GM18867 (cell line): ENCODE measurements around the gene GPR26.

ENCODE experiments used
- ATAC-seq: cut with Tn5 transposase; IDR thresholded peaks from one replicate; pipeline ENCODE4 v1.9.1; 2021; ENCODE audit warnings: mild to moderate bottlenecking, moderate library complexity; ENCODE audit not compliant: unreplicated experiment

Gene GPR26, protein sequence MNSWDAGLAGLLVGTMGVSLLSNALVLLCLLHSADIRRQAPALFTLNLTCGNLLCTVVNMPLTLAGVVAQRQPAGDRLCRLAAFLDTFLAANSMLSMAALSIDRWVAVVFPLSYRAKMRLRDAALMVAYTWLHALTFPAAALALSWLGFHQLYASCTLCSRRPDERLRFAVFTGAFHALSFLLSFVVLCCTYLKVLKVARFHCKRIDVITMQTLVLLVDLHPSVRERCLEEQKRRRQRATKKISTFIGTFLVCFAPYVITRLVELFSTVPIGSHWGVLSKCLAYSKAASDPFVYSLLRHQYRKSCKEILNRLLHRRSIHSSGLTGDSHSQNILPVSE

DNA sequence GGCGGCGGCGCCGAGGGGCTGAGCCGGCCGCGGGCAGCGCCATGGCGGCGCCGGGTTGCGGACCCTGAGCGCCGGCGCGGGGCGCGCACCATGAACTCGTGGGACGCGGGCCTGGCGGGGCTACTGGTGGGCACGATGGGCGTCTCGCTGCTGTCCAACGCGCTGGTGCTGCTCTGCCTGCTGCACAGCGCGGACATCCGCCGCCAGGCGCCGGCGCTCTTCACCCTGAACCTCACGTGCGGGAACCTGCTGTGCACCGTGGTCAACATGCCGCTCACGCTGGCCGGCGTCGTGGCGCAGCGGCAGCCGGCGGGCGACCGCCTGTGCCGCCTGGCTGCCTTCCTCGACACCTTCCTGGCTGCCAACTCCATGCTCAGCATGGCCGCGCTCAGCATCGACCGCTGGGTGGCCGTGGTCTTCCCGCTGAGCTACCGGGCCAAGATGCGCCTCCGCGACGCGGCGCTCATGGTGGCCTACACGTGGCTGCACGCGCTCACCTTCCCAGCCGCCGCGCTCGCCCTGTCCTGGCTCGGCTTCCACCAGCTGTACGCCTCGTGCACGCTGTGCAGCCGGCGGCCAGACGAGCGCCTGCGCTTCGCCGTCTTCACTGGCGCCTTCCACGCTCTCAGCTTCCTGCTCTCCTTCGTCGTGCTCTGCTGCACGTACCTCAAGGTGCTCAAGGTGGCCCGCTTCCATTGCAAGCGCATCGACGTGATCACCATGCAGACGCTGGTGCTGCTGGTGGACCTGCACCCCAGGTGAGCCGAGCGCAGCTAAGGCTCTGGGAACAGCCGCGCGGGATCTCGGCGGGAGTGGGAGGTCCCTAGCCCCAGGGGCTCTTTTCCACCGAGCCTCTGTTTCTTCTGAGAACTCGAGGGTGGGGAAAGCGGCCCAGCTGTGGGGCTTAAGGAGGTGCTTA, at the start of gene GPR26:
Gene GPR26 (plus strand): TSS at position 38 of the 919 bp plus-strand sequence. CDS start 53 bp downstream, at position 91.
- no peak for ATAC-seq

DNA sequence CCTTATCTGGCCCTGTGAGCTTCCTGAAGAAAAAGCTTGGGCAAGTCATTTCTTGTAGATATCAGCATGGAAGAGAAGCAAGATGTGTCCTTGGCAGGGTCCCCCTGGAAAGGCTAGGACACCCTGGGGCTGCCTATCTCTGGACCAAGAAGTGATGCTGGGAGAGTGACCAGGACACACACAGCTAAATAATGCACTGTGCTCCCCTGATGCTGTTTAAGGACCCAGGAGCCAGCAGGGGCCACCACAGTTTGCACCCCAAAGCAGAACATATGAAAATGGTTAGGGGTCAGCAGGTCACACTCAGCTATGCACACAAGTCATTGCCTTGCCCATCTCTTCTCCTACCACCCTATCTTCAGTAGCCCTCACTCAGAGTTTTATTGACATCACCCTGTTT, 47.9 kb upstream of the GPR26 start:
- ATAC-seq: no peak

DNA sequence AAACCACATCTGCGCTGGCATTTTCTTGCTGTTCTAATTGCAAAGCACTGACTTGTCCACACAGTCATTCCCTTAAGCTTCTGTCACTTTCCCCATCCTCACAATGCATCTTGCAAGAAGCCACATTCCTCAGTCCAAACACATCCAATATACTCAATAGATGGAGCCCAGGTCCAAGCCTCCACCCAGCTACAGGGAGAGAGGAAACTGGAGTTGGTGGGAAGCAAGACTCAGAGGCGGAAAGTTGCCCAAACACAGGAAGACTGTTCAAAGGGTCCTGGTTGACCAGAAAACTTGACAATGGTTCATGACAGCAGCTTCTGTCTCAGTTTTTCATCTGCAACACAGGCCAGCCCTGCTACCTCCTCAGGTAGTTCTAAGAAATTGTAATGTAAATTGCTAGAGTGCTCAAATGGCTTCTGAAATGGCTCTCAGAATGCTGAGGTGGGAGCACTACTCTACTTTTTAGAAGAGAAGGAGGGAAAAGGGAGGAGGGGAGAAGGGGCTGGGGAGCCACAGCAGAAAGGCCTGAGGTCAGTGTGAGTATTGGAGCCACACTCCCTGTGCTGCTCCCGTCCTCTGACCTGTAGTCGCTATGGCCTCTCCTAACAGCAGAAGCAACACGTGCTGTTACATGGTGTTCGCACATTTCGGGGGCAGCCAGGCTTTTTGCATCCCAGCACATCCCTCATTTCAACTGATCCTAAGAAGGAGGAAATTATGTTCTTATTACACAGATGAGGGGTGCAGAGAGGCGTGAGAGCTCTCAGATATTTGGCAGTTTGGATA, 46.9 kb upstream of the GPR26 start:
- ATAC-seq: no peak

DNA sequence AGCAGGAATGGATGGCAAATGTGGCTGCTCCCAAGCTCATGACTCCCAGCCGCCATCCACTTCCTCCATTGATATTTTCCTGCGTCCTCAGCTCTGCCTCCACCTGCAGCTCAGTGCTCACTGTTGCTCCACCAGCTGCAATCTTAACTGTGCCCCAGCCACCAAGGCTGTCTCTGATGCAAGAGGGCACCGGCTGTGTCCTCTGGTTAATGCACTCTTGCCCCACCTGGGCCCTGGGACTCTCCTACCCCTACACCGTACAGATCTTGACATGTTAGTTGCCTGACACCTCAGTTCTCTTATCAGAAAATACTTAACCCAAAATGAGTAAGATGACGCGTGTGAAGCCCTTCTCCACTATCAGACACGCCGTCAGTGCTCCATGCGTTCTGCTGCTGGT, 45.5 kb upstream of the GPR26 start:
- ATAC-seq: no peak

DNA sequence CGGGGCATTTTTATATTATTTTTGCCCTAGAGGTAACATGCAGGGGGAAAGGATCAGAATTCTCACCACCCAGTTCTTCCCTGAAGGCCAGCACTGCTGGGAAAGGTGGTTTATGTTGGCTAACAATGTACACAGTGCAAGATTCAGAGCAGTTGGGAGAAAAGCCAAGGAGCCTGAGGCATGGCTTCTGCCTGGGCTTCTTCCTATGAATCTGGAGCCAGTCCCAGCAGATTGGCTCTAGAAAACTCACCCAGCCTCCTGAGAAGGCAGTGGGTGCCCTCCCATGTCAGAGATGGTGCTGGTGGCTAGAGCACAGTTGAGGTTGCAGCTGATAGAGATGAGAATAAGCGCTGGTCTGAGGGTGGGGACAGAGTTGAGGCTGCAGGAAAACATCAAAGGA, 44.7 kb upstream of the GPR26 start:
- no peak for ATAC-seq

DNA sequence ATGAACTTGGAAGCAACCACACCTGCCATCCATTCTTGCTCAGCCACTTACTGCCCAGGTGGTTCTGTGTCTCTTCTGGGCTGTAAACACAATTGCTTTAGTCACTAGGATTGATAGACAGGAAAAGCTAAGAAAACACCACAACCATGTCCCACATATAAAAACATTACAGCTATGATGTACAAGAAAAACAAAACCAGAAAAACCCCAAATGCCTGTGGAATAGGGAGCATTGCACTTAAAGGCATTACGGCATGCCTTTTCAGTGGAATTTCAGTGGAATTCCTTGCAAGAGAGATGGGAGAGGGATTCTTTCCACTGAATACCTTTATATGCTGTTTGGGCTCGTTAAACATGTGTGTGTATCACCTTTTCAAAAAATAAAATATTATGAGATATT, 44.2 kb upstream of the GPR26 start:
- ATAC-seq: no peak

DNA sequence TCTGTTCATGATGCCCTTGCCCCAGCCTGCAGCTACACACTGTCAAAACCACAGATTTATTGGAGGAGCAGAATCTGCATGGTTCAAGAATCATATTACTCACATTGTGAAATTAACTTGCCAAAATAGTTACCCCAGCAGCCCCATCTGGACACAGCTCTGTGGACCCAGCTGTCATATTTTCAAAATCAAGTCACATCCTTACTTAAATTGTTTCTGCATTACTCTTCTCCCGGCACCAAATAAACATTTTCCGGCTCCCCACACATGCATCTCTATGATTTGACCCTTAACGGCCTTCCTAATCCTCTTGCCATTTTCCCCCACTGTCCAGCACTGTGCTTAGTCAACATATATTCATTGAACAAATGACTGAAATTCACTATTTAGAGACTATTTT, 43.8 kb upstream of the GPR26 start:
- no peak for ATAC-seq

DNA sequence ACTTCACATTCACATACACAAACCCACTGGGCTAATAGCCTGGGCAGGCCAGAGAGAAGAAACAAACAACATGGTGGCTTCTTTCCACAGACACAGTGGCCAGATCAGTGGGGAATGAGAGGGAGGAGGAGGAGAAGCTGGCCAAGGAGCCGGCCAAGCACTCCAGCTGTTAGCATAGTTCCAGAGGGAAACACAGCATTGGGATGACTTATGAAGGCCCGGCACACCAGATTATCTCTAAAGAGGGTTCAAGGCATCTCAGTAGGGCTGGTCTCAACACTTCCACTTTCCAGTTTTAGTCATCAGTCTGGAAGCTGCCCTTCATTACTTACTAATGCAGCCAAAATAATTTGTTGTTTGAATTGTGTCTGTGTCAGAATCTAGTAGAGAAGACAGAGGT, 42.1 kb upstream of the GPR26 start:
- ATAC-seq: no peak

DNA sequence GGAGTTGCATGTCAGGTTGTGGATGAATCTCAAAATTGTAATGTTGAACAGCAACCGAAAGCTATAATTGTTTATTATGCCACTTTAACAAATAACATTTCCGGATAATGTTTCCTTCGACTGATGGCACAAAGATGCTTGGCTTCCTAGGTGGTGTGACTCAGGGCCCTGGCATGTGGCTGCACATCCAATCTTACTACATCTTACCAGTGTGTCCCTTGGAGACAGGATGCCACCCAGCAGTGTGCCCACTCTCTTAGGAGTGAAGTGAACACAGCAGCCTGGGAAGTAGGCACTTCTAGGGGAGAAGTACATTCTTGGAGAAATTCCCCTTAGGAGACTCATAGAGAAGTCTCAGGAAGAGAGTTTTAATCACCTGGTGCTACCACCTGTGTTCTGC, 33.0 kb upstream of the GPR26 start:
- no peak for ATAC-seq

DNA sequence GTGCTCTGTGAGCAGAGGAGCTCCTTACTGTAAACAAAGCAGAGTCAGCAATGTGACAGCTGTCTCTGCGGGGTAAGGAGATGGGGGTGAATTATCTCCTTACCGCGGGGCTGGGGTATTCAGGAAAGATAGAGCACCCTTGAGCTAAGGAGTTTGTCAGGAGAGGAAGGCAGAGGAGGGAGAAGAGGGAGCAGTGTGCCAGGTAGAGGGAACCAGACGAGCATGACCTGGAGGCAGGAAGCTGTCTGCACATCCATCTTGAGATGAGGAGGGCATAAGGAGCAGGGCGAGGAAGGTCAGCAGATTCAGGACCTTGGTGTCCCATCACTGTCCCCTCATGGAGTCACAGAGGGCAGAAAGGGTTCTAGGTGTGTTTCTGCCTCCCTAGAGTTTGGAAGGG, 32.5 kb upstream of the GPR26 start:
- ATAC-seq: no peak

DNA sequence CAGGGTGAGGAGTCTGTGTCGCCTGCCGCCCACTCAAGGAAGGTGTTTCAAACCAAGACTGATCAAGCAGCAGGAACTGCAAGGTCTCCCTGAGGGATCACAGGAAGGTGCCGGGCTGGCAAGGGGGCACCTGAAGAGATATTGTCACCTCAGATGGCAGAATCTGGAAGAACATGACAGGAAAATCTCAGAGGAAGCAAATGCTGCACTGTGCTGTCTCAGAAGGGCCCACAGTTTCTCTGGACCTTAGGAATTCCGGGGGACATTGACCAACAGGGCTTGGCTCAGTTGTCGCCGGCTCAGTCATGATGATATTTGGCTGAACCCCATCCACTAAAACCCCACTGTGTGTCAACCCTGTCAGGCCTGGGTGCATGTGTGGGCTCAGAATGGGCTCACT, 31.9 kb upstream of the GPR26 start:
- ATAC-seq: no peak

DNA sequence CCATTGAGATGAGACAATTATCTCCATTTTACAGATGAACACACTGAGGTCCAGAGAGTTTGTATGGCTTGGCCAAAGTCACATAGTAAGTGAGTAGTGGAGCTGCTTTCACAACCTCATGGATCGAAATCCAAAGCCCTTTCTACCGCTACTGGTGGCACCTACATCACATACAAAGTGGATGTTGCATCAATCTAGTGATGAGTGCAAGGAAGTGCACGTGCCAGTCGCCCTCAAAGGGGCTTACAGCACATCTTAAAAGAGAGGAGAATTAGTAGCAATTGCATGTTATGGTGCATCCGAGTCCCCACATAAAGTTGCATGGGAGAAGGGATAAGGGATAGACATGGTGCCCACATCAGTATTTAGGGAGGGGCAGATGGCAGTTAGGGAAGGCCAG, 31.0 kb upstream of the GPR26 start:
- ATAC-seq: no peak

DNA sequence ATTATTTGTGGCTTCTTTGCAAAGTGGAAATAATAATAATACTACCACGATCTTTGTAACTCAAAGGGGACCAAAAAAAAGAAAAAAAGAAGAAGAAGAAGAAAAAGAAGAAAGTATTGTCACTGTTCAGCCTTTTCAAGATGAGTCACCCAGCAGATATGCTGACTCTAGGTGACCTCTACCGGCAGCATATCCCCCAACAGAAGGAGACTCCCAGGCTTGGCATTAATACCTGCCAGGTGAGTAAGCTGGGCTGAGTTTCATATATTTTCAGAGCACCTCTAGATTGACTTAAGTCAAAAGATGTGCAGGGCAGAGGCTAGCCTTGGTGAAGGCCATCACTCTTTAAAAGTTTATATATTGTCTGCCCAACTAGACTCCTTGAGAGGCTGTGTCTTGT, 30.4 kb upstream of the GPR26 start:
- no peak for ATAC-seq

DNA sequence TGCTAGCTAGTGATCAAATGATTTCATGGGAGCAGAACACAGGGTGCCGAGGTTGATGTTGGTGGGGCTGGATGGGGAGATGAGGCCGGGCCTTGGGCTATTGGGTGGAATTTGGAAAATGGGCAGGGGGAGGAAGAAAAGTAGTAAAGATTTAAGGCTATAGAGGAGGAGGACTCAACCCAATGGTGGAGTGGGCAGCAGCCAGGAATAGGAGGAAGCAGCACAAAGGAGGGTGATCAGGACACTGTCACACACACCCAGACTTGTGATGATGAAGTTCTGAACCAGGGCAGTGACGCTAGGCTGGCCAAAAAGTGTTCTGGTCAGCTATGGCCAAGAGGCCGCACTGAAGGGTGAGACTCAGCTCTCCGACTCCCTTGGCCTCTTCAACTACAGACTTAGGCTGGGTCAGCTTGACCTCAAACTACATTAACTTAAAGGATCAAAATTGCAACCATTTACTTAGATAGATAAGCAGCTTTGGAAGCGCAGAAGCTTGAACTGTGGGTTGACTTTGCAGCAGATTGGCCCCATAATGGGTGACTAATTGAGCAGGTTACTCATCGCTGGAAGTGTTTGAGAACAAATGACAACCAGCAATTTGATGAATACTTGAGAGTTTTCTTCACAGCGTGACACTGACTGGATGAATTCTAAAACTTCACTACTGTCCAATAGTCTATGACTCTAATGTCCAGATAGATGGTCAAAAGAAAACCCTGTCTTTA, 29.4 kb upstream of the GPR26 start:
- ATAC-seq: no peak

DNA sequence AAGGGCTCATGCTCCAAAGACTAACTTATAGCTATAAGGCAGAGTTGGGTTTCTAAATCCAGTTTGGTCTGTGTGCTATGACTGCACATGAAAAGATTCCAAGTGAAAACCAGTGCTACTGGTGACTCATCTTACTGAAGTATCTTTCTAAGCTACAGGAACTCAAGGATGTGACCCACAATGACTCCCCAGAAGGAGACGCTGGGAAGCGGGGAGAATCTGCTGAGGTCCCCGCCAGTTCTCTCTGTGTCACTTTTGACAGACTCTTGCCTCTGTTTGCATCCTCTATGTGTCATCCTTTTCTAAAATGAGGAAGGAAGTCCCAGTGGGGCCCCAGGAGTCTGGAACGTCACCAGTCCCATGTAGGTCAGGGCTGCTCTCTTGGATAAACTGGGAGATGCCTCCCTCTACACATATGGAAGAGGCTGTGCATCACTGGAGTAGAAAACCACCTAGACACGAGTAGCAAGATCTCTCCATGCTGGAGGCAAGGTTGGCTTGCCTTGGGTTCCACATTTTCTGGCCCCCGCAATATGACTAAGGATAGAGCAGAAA, 28.8 kb upstream of the GPR26 start:
- ATAC-seq: no peak

DNA sequence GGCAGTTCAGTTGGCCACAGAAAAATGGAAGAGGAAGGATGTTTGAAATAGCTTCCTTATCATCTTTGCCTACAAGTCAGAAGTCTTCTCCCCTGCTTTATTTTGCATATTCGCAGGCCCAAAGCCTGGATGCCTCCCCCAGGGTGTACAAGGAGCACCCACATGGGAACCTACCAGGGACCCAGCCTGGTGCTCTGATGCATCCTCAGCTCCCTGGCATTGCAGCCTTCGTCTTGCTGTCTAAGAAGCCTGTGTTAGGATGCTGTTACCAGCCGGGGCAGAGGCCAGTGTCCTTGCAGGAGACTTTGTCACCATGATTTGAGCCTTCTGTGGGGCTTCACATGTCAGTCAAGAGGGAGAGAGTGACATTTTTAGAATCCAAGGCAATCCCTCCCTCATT, 27.0 kb upstream of the GPR26 start:
- no peak for ATAC-seq

DNA sequence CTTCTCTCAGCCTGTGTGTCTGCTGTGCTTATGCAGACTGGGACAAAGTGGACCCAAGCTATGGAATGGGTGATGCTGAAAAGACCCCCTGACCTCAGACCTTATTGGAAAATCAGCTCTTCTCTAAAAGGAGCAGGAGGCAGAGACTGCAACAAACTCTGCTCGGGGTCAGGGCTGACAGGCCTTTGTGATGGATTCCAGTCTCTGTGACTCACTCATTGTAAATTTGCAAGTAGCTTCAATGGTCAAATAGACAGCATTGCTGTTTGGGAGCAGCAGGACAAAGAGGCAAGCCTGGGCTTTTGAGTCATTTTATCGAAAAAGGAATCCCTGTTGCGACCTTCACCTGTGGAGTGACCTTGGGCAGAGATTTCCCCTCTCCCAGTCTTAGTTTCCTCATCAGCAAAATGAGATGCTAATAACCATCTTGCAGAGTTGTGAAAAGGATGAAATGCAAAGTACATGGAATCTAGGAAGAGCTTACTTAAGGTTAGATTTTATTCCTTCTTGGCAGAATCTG, 26.1 kb upstream of the GPR26 start:
- ATAC-seq: no peak

DNA sequence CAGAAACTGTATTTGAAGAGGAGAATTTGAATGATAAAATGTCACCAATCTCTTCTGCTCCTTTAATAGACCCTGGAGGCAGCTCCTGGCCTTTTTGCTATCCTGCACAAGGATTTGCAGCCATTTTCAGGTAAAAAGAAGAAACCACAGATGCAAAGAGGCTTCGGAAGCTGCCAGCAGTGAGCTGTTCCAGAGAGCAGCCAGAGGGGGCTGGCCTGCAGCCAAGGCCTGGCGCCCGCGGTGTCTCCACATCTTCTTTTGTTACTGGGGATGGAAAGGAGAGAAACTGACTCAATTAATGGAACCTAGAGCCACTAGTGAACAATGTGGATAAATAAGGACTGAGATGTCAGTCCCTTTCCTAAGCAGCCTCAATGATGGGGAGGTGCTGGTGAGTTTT, 23.9 kb upstream of the GPR26 start:
- no peak for ATAC-seq

DNA sequence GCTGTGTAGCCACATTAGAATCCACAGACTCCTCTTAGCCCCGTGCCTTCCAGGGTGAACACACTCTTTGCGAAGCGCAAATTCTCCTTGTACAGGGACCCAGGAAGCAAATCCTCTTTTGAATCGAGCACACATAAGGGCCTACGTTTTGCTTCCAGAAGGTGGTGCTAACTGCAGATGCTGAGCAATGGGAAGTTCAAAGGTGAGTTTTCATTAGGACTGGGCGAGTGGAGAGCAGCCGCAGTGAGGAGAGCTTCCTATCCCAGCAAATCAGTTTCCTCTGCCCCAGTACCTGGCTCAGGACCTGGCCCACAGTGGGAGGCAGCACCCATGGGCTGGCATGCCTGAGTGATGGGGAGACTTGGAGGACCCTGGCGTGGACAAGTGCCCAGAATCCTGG, 23.5 kb upstream of the GPR26 start:
- ATAC-seq: no peak

DNA sequence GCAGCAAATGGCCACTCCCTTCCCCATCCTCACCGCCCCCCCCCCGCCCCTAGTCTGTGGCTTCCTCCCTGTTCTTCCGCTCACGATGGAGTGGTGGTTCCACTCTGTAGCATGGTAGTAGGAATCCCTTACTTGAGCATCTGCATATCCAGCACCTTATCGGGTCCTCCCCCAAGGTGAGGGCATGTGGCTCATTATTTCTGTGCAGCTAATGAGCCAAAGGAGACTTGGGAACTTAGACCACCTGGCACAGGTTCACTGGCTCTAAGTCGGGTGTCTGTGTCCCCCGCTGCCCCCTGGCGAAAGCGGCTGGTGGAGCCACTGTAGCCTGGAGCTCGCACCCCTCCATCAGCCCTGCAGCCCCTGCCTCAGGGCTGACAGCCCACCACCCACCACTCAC, 22.8 kb upstream of the GPR26 start:
- ATAC-seq: no peak
